Activated naive CD8-positive, alpha-beta T cell treated with anti-CD3 and anti-CD28 coated beads, Interleukin-2, amount 50 U/mL, for 24 hours (primary cell): ENCODE data around the gene ZNF780B.

Experiments
- ATAC-seq: fragments of 150-1000 bp; cut with Tn5 transposase; one replicate; pipeline ENCODE4 v1.10.0; 2021
- DNase-seq: peaks from one replicate; pipeline ENCODE4 v3.0.0; 2021
- H3K27ac Mint-ChIP-seq: one replicate; pipeline ENCODE4 v1.8.0; 2021; ENCODE audit warnings: mild to moderate bottlenecking, mixed read lengths
- H3K27me3 Mint-ChIP-seq: one replicate; pipeline ENCODE4 v1.8.0; 2021; ENCODE audit warnings: mixed read lengths
- H3K36me3 Mint-ChIP-seq: one replicate; pipeline ENCODE4 v1.8.0; 2021; ENCODE audit warnings: low read depth, mixed read lengths
- H3K4me1 Mint-ChIP-seq: one replicate; pipeline ENCODE4 v1.8.0; 2021; ENCODE audit warnings: mixed read lengths
- H3K4me3 Mint-ChIP-seq: one replicate; pipeline ENCODE4 v1.8.0; 2021; ENCODE audit warnings: mild to moderate bottlenecking, moderate library complexity, mixed read lengths
- H3K9me3 Mint-ChIP-seq: one replicate; pipeline ENCODE4 v1.8.0; 2021; ENCODE audit warnings: mixed read lengths

The ZNF780B gene

GRCh38 chr19:40009674-40010073 lies 46.4 kb downstream of the ZNF780B start:
- ATAC-seq (no peak), DNase-seq (no peak)
- Mint-ChIP-seq H3K4me3 (no peak overlapping the region), H3K4me1 (peaks cover 5% of the 10 kb centered on the region), H3K36me3 (peaks cover 74% of the 10 kb centered on the region), H3K27me3 (no peaks in the 10 kb centered on the region), H3K9me3 (peaks cover 37% of the 10 kb centered on the region), H3K27ac (no peak overlapping the region)

GRCh38 chr19:40006273-40006691 lies 49.7 kb downstream of the ZNF780B start:
- Mint-ChIP-seq H3K9me3 (peaks cover 11% of the 10 kb centered on the region), H3K36me3 (peaks cover 40% of the 10 kb centered on the region), H3K4me3 (no peak overlapping the region), H3K27me3 (no peaks in the 10 kb centered on the region), H3K4me1 (peaks cover 5% of the 10 kb centered on the region), H3K27ac (no peak overlapping the region)
- no peak for ATAC-seq
- no peak for DNase-seq

GRCh38 chr19:40005691-40006272 lies 50.2 kb downstream of the ZNF780B start:
- peaks cover 10% of the 10 kb centered on the region for H3K9me3 Mint-ChIP-seq
- ATAC-seq (no peak), DNase-seq (no peak)
- peaks cover 36% of the 10 kb centered on the region for H3K36me3 Mint-ChIP-seq
- peaks cover 5% of the 10 kb centered on the region for H3K4me1 Mint-ChIP-seq
- no peak overlapping the region for H3K27ac Mint-ChIP-seq
- H3K4me3 Mint-ChIP-seq, result no peak overlapping the region
- H3K27me3 Mint-ChIP-seq, result no peaks in the 10 kb centered on the region

GRCh38 chr19:39998501-39998900 lies 57.5 kb downstream of the ZNF780B start:
- Mint-ChIP-seq H3K36me3 (peaks cover 27% of the 10 kb centered on the region), H3K4me1 (peaks cover 32% of the 10 kb centered on the region), H3K27me3 (no peaks in the 10 kb centered on the region), H3K27ac (peak overlapping the region; percentile 93), H3K9me3 (peaks cover 11% of the 10 kb centered on the region), H3K4me3 (peak overlapping the region; percentile 95)
- DNase-seq, result no peak
- no peak for ATAC-seq

GRCh38 chr19:39997638-39998216 lies 58.3 kb downstream of the ZNF780B start:
- H3K9me3 Mint-ChIP-seq, result peaks cover 18% of the 10 kb centered on the region
- peaks cover 37% of the 10 kb centered on the region for H3K4me1 Mint-ChIP-seq
- peaks cover 34% of the 10 kb centered on the region for H3K36me3 Mint-ChIP-seq
- peak overlapping the region; percentile 95 for H3K4me3 Mint-ChIP-seq
- DNase-seq (peak; percentile 38), ATAC-seq (peak; percentile 50)
- peak overlapping the region; percentile 93 for H3K27ac Mint-ChIP-seq
- H3K27me3 Mint-ChIP-seq, result no peaks in the 10 kb centered on the region

GRCh38 chr19:39996811-39997637 lies 59.0 kb downstream of the ZNF780B start, which contains the start of gene ZNF546:
Gene ZNF546, plus strand, starts transcription at chr19:39997060. Its CDS starts 1,267 bp downstream, at chr19:39998327.
- Mint-ChIP-seq H3K36me3 (peaks cover 34% of the 10 kb centered on the region), H3K27me3 (no peaks in the 10 kb centered on the region), H3K4me1 (peaks cover 42% of the 10 kb centered on the region), H3K27ac (peak within 1 kb of the TSS; percentile 93), H3K9me3 (peaks cover 18% of the 10 kb centered on the region), H3K4me3 (peak within 1 kb of the TSS; percentile 95)
- ATAC-seq, result peak; percentile 93
- peak; percentile 90 for DNase-seq

- peaks cover 34% of the 10 kb centered on the region for H3K36me3 Mint-ChIP-seq
- ATAC-seq (peak; percentile 37), DNase-seq (no peak)
- H3K9me3 Mint-ChIP-seq, result peaks cover 18% of the 10 kb centered on the region
- peak overlapping the region; percentile 93 for H3K27ac Mint-ChIP-seq
- H3K4me1 Mint-ChIP-seq, result peaks cover 45% of the 10 kb centered on the region
- H3K27me3 Mint-ChIP-seq, result no peaks in the 10 kb centered on the region
- H3K4me3 Mint-ChIP-seq, result peak overlapping the region; percentile 95
Measured at GRCh38 chr19:39996218-39996810, 59.7 kb downstream of the ZNF780B start.

- Mint-ChIP-seq H3K27me3 (no peaks in the 10 kb centered on the region), H3K4me1 (peaks cover 49% of the 10 kb centered on the region), H3K36me3 (peaks cover 34% of the 10 kb centered on the region), H3K27ac (peak overlapping the region; percentile 93), H3K9me3 (peaks cover 18% of the 10 kb centered on the region), H3K4me3 (peak overlapping the region; percentile 95)
- ATAC-seq, result no peak
- no peak for DNase-seq
Measured at GRCh38 chr19:39995794-39996193, 60.2 kb downstream of the ZNF780B start.

GRCh38 chr19:39994361-39994760 lies 61.7 kb downstream of the ZNF780B start:
- DNase-seq (no peak), ATAC-seq (no peak)
- H3K27ac Mint-ChIP-seq, result no peak overlapping the region
- H3K4me3 Mint-ChIP-seq, result no peak overlapping the region
- H3K27me3 Mint-ChIP-seq, result no peaks in the 10 kb centered on the region
- H3K9me3 Mint-ChIP-seq, result peaks cover 18% of the 10 kb centered on the region
- H3K36me3 Mint-ChIP-seq, result peaks cover 39% of the 10 kb centered on the region
- peaks cover 56% of the 10 kb centered on the region for H3K4me1 Mint-ChIP-seq

- Mint-ChIP-seq H3K4me3 (no peak overlapping the region), H3K9me3 (peaks cover 18% of the 10 kb centered on the region), H3K27ac (no peak overlapping the region), H3K4me1 (peaks cover 56% of the 10 kb centered on the region), H3K36me3 (peaks cover 41% of the 10 kb centered on the region), H3K27me3 (no peaks in the 10 kb centered on the region)
- no peak for ATAC-seq
- no peak for DNase-seq
Measured at GRCh38 chr19:39993605-39994004, 62.4 kb downstream of the ZNF780B start.

GRCh38 chr19:39987596-39987995 lies 68.4 kb downstream of the ZNF780B start:
- Mint-ChIP-seq H3K27ac (no peak overlapping the region), H3K4me1 (peaks cover 21% of the 10 kb centered on the region), H3K27me3 (no peaks in the 10 kb centered on the region), H3K4me3 (no peak overlapping the region), H3K9me3 (peaks cover 33% of the 10 kb centered on the region), H3K36me3 (peaks cover 43% of the 10 kb centered on the region)
- DNase-seq (no peak), ATAC-seq (no peak)

GRCh38 chr19:39987167-39987566 lies 68.9 kb downstream of the ZNF780B start:
- DNase-seq, result no peak
- H3K27me3 Mint-ChIP-seq, result no peaks in the 10 kb centered on the region
- no peak overlapping the region for H3K27ac Mint-ChIP-seq
- H3K36me3 Mint-ChIP-seq, result peaks cover 47% of the 10 kb centered on the region
- peaks cover 33% of the 10 kb centered on the region for H3K9me3 Mint-ChIP-seq
- no peak overlapping the region for H3K4me3 Mint-ChIP-seq
- H3K4me1 Mint-ChIP-seq, result peaks cover 19% of the 10 kb centered on the region
- no peak for ATAC-seq

GRCh38 chr19:39986643-39987042 lies 69.4 kb downstream of the ZNF780B start:
- Mint-ChIP-seq H3K36me3 (peaks cover 50% of the 10 kb centered on the region), H3K27me3 (no peaks in the 10 kb centered on the region), H3K27ac (no peak overlapping the region), H3K9me3 (peaks cover 33% of the 10 kb centered on the region), H3K4me3 (no peak overlapping the region), H3K4me1 (peaks cover 17% of the 10 kb centered on the region)
- DNase-seq, result no peak
- ATAC-seq, result no peak

GRCh38 chr19:39983695-39984300 lies 72.2 kb downstream of the ZNF780B start:
- Mint-ChIP-seq H3K27me3 (no peaks in the 10 kb centered on the region), H3K36me3 (peaks cover 71% of the 10 kb centered on the region), H3K27ac (no peak overlapping the region), H3K9me3 (peaks cover 33% of the 10 kb centered on the region), H3K4me1 (peaks cover 3% of the 10 kb centered on the region), H3K4me3 (no peak overlapping the region)
- DNase-seq, result no peak
- no peak for ATAC-seq
